GM23338 (cell line): Measurements from ENCODE around the gene PRAF2.

Source experiments
- NANOG ChIP-seq: IDR thresholded peaks from 2 replicates; pipeline ENCODE4 v1.6.1; 2016; ENCODE audit warnings: antibody characterized with exemption, borderline replicate concordance
- POLR2AphosphoS5 ChIP-seq: IDR thresholded peaks from 2 replicates; pipeline ENCODE4 v1.6.1; 2016; ENCODE audit warnings: antibody characterized with exemption, low read depth
- TF ChIP-seq, protein P1 (sequence below), 2 experiments: fragments of 200-600 bp in 1 of 2; sonication (generic) in 1 of 2; conservative IDR thresholded peaks; 2 replicates each; pipeline versions ENCODE4 v1.5.1 to v1.6.1; 2016 to 2017; ENCODE audit warnings: antibody characterized with exemption in 2 of 2, low read depth in 2 of 2, mild to moderate bottlenecking in 2 of 2, moderate library complexity in 1 of 2

DNA sequence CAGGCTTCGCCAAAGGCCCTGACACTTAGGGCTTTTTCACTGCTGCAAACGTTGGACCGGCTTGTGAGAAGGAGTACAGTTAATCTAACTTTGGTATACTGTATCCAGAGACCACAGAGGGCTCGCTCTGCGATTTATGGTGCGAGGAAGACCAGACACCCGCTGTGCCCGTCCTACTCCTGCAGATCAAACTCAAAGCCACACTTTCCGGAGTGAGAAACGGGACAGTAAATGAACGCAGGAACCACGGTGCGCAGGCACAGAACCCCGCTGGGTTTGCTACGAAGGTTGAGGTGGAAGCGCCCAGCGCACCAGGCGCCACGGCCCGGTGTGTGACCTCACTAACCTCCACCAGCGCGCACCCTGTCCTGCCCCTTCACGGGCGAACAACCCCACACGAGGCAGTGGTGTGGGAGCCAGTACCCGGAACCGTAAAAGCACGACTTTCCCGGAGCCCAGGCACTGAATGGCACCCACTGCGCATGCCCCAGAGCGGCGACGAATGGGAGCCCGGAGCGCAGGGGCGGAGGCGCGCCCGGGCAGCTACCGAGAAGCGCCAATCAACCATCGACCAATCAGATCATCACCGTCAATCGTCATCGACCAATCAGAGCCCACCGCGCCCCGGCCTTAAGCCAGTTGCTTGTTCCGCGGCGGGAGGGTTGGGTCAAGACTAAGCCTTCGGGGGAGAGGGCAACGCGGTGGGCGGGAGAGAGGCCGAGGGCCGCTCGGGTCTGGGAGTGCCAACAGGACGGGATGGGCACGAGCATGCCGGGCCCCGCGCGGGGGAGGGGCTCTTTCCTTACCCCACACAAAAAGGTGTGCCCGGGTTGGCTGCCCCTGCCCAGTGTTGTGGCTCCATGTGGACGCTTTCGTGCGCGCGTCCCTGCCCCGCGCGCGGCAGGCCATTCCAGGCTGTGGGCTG, 27.2 kb upstream of the PRAF2 start:
- TF ChIP-seq NANOG = no peak
- peak; percentile 79 for TF ChIP-seq POLR2AphosphoS5
- TF ChIP-seq, protein P1, sequence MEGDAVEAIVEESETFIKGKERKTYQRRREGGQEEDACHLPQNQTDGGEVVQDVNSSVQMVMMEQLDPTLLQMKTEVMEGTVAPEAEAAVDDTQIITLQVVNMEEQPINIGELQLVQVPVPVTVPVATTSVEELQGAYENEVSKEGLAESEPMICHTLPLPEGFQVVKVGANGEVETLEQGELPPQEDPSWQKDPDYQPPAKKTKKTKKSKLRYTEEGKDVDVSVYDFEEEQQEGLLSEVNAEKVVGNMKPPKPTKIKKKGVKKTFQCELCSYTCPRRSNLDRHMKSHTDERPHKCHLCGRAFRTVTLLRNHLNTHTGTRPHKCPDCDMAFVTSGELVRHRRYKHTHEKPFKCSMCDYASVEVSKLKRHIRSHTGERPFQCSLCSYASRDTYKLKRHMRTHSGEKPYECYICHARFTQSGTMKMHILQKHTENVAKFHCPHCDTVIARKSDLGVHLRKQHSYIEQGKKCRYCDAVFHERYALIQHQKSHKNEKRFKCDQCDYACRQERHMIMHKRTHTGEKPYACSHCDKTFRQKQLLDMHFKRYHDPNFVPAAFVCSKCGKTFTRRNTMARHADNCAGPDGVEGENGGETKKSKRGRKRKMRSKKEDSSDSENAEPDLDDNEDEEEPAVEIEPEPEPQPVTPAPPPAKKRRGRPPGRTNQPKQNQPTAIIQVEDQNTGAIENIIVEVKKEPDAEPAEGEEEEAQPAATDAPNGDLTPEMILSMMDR (conservative IDR thresholded peaks at IDR 0.05; ENCODE audit: low read depth in 2 of 2) = no peak
